ENCODE results near the gene LITAF. TPM values are rescaled to one million over a fixed set of nuclear protein-coding genes. Genes with fewer than 3 reads are reported as not detected.

The LITAF gene
- total RNA-seq, 3 donors from 2014 or later (not counting 1 experiment from before 2014, with no cell fraction given) = 584 to 772 (median 726) TPM

DNA sequence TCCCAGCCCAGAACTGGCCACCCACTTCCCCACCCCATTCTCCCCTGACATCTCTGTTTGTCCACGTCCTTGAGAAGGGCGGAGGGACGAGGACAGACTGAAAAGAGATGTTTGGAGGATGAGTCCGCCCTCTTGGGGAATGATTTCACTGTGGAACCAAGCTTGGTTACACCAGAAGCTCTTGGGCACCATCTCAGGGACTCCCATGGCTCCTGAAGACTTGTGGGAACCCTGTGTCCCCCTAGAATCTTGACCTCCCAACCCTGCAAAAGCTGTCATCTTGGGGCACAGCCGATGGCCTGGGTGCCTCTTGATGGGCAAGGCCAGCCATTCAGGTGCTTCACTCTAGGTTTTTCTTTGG is 25.9 kb upstream of the LITAF start:
- WGBS (ENCODE audit: insufficient coverage) = 78% methylated on average over 5 of the region's 5 CpGs
- peaks cover 32 to 59% of the 10 kb centered on the region in 2 donors for H3K4me1 Mint-ChIP-seq
- Histone ChIP-seq H3K4me3 (ENCODE audit: low read length) (no peak overlapping the region), H3K36me3 (ENCODE audit: control insufficient read depth, insufficient read depth, low read length) (no peaks in the 10 kb centered on the region), H3K27me3 (ENCODE audit: control insufficient read depth, insufficient read depth, low read length) (no peaks in the 10 kb centered on the region), H3K4me1 (ENCODE audit: control insufficient read depth, insufficient read depth, low read length) (peaks cover 39% of the 10 kb centered on the region), H3K27ac (ENCODE audit: low read length) (peak overlapping the region; percentile 18), H3K9me3 (ENCODE audit: control insufficient read depth, insufficient read depth, low read length) (no peaks in the 10 kb centered on the region)
- no peaks in the 10 kb centered on the region for H3K27me3 Mint-ChIP-seq (ENCODE audit: low read depth in 2 of 2)
- peak overlapping the region; percentile 95 to 96 for H3K27ac Mint-ChIP-seq
- H3K9me3 Mint-ChIP-seq = no peaks in the 10 kb centered on the region
- peak overlapping the region; percentile 45 for H3K4me3 Mint-ChIP-seq
- no peak for DNase-seq
- ATAC-seq = no peak
- TF ChIP-seq, protein P1, sequence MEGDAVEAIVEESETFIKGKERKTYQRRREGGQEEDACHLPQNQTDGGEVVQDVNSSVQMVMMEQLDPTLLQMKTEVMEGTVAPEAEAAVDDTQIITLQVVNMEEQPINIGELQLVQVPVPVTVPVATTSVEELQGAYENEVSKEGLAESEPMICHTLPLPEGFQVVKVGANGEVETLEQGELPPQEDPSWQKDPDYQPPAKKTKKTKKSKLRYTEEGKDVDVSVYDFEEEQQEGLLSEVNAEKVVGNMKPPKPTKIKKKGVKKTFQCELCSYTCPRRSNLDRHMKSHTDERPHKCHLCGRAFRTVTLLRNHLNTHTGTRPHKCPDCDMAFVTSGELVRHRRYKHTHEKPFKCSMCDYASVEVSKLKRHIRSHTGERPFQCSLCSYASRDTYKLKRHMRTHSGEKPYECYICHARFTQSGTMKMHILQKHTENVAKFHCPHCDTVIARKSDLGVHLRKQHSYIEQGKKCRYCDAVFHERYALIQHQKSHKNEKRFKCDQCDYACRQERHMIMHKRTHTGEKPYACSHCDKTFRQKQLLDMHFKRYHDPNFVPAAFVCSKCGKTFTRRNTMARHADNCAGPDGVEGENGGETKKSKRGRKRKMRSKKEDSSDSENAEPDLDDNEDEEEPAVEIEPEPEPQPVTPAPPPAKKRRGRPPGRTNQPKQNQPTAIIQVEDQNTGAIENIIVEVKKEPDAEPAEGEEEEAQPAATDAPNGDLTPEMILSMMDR (IDR thresholded peaks at IDR 0.05) = no peak
- intact Hi-C loops (cut with micrococcal nuclease) = loop anchor here (2.0 kb wide), 1 partner anchor 52 kb away; no protein-coding TSS in a partner anchor
- H3K36me3 Mint-ChIP-seq = no peaks in the 10 kb centered on the region

DNA sequence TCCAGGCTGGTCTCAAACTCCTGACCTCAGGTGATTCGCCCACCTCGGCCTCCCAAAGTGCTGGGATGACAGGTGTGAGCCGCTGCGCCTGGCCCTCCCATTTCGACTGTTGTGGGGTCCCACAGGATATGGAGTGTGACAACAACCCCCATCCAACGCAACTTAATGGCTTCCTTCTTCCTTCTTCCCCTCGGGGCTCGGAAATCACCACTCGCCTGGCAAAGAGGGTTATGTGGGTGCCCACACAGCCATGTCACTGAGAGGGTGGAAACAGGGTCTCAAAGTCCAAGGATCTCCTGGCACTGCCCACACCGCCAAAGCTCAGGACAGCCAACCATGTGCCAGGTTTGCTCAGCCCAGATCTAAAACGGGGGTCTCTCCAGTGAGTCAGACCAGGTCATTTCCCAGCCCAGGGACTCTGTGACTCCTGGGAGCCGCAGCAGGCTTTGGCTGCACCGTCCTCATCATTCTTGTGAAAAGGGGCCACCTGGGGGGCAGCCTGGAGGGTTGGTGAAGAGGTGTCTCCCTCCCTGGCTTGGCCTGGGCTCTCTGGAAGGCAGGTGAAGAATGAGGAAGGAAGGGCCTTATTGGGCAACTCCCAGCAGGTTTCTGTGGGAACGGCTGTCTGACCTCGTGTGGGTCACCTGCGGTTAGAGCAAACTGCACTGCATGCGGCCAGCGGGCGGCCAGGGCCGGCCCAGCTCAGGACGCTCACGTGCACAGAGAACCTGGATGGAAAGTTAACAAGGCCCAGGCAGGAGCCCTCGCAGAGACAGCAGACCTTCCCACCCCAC is 25.3 kb upstream of the LITAF start:
- Mint-ChIP-seq H3K36me3 (no peaks in the 10 kb centered on the region), H3K27me3 (ENCODE audit: low read depth in 2 of 2) (no peaks in the 10 kb centered on the region), H3K4me1 (peaks cover 32 to 59% of the 10 kb centered on the region in 2 donors), H3K27ac (peak overlapping the region; percentile 95 to 96), H3K9me3 (no peaks in the 10 kb centered on the region), H3K4me3 (peak overlapping the region; percentile 17)
- DNase-seq (no peak), ATAC-seq (peak in 1 of 3 donors; percentile 60)
- H3K27ac ChIP-seq (ENCODE audit: low read length) = no peak overlapping the region
- peaks cover 39% of the 10 kb centered on the region for H3K4me1 ChIP-seq (ENCODE audit: control insufficient read depth, insufficient read depth, low read length)
- no peak overlapping the region for H3K4me3 ChIP-seq (ENCODE audit: low read length)
- intact Hi-C loops (cut with micrococcal nuclease) = loop anchor here (2.0 kb wide), 1 partner anchor 51 kb away; no protein-coding TSS in a partner anchor
- no peaks in the 10 kb centered on the region for H3K36me3 ChIP-seq (ENCODE audit: control insufficient read depth, insufficient read depth, low read length)
- no peaks in the 10 kb centered on the region for H3K27me3 ChIP-seq (ENCODE audit: control insufficient read depth, insufficient read depth, low read length)
- 34% methylated on average over 23 of the region's 23 CpGs for WGBS (ENCODE audit: insufficient coverage)
- no peaks in the 10 kb centered on the region for H3K9me3 ChIP-seq (ENCODE audit: control insufficient read depth, insufficient read depth, low read length)
- TF ChIP-seq, protein P1 (IDR thresholded peaks at IDR 0.05) = no peak

DNA sequence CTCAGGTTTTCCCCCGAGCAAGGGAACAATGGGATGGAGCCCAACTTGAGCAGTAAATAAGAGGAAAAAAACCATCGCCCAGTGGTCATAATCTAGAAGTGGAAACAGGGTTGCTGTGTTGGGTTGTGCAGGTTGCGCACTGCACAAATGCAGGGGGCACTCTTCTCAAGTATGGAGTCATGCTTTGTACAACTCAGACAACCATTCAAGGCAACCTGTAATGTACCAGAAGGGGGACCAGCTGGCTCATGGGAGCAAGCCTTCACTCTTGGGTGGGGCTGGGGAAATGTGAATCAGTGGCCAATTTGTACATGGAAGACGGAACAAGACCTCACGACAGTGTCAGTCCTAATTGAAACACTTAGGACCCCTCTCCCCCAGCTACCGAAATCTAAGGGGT is 23.9 kb upstream of the LITAF start:
- H3K9me3 ChIP-seq (ENCODE audit: control insufficient read depth, insufficient read depth, low read length) = no peaks in the 10 kb centered on the region
- no peak overlapping the region for H3K4me3 ChIP-seq (ENCODE audit: low read length)
- Mint-ChIP-seq H3K27ac (no peak overlapping the region), H3K9me3 (no peaks in the 10 kb centered on the region), H3K36me3 (no peaks in the 10 kb centered on the region), H3K27me3 (ENCODE audit: low read depth in 2 of 2) (no peaks in the 10 kb centered on the region), H3K4me3 (no peak overlapping the region), H3K4me1 (peaks cover 32 to 59% of the 10 kb centered on the region in 2 donors)
- no peaks in the 10 kb centered on the region for H3K36me3 ChIP-seq (ENCODE audit: control insufficient read depth, insufficient read depth, low read length)
- 95% methylated on average over 3 of the region's 6 CpGs for WGBS (ENCODE audit: insufficient coverage)
- H3K4me1 ChIP-seq (ENCODE audit: control insufficient read depth, insufficient read depth, low read length) = peaks cover 39% of the 10 kb centered on the region
- intact Hi-C loops (cut with micrococcal nuclease) = no loop called here
- DNase-seq (no peak), ATAC-seq (no peak)
- no peak overlapping the region for H3K27ac ChIP-seq (ENCODE audit: low read length)
- TF ChIP-seq, protein P1 (IDR thresholded peaks at IDR 0.05) = no peak
- H3K27me3 ChIP-seq (ENCODE audit: control insufficient read depth, insufficient read depth, low read length) = no peaks in the 10 kb centered on the region

Measured in natural killer cell (primary cell).